Stimulated activated CD8-positive, alpha-beta memory T cell treated with anti-CD3 and anti-CD28 coated beads, Interleukin-7, amount 100 ng/mL, for 4 hours (primary cell): ENCODE measurements around the gene FBRS.
"Not testable (repeated sequence)": the region's sequence is repeated elsewhere in the genome, so short reads cannot be mapped to it uniquely, and the experiment has no call there.

Experiments
- DNase-seq, 2 donors: peaks; one replicate each; pipeline ENCODE4 v3.0.0-alpha.2; 2020; ENCODE audit warnings: low read depth in 2 of 2

FBRS gene

GRCh38 chr16:30657866-30658730, at the start of gene FBRS:
FBRS (plus strand) TSS chr16:30658431; CDS start chr16:30659519, 1,088 bp downstream.
- peak; percentile 100 for DNase-seq

DNA sequence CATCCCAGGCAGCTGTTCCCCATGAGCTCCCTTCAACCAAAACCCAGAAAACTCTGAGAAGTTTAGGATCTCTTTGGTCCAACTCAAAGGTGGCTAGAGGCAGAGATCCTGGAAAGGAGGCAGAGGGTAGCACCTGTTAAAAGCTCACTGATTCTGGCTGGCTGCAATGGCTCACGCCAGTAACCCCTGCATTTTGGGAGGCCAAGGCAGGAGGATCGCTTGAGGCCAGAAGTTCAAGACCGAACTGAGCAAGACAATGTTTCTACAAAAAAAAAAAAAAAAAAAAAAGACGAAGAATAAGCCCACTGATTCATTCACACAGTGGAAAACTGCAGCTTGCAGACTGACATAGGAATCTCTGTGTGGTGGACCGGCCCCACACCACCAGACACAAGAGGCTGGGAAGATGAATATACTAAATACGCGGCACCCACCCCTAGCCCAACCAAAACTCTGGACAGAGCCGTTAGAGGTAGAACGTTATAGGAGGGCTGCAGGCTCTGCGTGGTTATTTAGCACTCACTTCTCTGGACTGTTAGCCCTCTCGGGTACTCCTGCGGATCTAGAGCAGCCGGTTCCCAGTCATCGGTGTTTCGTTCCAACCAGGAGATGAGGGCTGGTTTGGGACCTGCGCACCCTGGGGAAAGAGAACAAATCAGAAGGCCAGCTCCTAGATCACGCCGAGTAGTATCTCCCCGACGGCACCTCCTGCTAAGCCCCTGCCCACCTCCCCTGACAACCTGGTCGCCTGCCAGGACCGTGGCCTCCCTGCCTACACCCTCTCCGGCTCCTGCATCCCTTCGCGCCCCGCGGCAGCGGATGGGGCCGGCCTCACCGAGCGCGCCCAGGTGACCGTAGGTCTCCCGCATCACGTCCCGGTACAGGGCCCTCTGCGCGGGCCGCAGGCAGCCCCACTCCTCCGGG, 49.0 kb upstream of the FBRS start:
- peak in 1 of 2 donors; percentile 22 for DNase-seq

- peak; percentile 83 to 93 for DNase-seq
Observed at GRCh38 chr16:30609926-30610839, 48.0 kb upstream of the FBRS start, which contains the start of gene ZNF689. ZNF689 (minus strand) TSS chr16:30610389; CDS start chr16:30610041, 348 bp downstream.

- peak; percentile 30 to 42 for DNase-seq
Observed at GRCh38 chr16:30615358-30616091, 42.7 kb upstream of the FBRS start.

GRCh38 chr16:30619202-30619601, 39.0 kb upstream of the FBRS start:
- no peak for DNase-seq

GRCh38 chr16:30619638-30620037, 38.6 kb upstream of the FBRS start:
- DNase-seq: no peak

DNA sequence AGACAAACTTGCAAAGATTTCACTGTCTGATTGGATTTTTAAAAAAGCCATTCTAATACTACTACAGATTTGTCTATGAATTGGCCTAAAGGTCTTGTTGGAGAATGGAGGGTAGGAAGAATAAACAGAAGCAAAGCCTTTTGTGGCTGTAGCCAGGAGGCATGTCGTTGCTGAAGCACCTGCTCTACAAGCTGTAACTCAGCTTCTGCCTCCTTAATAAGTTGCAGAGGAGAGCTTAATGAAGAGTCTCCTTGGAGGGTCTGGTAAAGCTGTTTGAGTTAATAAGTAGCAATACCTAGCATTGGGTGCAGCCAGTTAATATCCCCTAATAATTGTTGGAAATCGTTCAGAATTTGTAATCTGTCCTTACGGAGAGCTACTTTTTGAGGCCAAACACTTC, 38.1 kb upstream of the FBRS start:
- DNase-seq: no peak

DNA sequence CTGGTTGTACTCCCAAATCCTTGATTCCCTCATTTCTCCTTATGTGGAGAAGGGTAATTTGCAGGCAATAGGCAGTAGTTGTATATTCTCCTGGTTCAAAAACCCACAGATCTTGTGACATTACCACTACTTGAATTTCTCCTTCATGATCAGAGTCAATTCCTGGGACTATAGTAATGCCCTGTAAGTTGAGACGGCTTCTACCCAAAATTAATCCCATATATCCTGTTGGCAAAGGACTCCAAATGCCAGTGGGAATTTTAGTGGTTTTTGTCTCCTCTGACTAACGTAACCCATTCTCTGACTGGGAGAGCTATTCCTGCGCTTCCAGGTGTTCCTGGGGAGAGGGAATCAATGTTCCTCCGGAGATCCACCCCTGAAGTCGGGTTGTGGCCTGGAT, 36.5 kb upstream of the FBRS start:
- DNase-seq: no peak

DNA sequence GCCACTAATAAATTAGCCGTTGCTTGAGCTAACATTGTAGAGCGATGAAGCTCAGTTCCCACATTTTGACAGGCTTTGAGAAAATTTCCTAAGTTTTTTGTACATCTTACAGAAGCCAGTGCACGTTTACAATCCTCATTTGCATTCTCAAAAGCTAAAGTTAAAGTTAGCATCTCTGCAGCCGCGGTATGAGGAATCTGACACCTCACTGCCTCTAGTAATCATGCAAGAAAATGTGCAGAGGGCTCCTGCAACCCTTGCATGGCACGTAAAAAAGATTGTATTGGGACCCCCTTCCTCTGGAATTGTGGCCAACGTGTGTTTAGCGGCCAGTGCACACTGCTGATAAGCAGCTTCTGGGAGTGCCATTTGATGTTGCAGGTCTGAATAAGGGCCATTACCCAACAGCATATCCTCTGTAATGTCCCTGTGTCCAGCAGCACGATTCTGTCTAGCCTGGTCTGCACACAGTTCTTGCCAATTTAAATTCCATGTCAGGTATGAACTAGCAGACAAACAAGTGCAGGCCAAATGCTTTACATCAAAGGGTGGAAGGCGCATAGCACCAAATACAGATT, 35.7 kb upstream of the FBRS start:
- no peak for DNase-seq

GRCh38 chr16:30623536-30624283, 34.5 kb upstream of the FBRS start:
- DNase-seq: no peak

GRCh38 chr16:30626236-30626635, 32.0 kb upstream of the FBRS start:
- DNase-seq: no peak

DNA sequence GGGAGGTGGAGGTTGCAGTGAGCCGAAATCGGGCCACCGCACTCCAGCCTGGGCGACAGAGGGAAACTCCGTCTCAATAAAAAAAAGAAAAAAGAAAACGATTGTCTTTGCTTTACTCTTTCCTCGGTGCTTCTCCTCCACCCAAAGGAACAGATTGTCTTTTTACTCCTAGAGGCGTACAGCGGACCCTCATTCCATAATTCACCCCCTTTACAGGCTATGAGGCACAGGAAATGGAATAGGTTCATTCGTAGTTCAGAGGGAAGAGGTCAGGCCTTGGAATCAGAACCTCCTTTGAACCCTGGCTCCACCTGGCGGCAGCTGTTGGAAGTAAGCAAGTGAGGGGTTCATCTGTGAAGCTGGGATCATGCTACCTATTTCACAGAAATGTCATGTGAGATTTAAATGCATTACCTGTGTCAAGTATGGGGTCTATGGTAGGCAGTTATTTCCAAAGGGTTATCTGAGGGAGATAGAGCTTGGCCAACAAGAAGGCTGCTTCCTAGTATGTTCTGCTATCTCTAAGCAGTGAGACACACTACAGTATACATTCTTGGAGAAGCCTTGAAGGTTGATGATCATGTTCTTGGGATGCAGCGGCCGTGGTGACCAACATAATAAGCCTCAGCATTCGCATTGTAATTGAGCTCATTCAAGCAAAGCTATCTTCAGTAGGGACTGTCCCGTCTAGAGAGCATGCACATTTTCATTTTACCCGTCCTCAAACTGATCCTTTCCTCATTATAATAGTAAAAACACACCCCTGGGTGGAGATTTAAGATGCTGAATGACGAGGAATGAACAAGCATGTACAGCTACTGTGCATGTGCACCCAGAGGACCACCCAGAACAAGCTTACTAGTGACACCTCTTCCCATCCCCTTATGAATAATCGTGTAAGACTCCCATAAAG, 29.3 kb upstream of the FBRS start:
- peak; percentile 68 to 77 for DNase-seq

GRCh38 chr16:30632454-30632853, 25.8 kb upstream of the FBRS start:
- DNase-seq: not testable (repeated sequence)

- no peak for DNase-seq
Observed at GRCh38 chr16:30633526-30633925, 24.7 kb upstream of the FBRS start.

DNA sequence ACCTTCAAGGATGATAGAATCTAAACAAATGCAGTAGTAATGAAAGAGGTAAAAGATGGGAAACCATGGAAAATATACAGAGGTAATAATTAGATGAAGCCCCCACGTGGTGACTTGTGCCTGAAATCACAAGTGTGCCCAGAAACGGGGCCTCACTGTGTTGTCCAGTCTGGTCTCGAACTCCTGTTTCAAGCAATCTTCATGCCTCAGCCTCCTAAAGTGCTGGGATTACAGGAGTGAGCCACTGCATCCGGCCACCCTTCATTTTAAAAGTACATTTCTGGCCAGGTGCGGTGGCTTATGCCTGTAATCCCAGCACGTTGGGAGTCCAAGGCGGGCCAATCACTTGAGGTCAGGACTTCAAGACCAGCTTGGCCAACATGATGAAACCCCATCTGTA, 21.6 kb upstream of the FBRS start:
- no peak for DNase-seq

DNA sequence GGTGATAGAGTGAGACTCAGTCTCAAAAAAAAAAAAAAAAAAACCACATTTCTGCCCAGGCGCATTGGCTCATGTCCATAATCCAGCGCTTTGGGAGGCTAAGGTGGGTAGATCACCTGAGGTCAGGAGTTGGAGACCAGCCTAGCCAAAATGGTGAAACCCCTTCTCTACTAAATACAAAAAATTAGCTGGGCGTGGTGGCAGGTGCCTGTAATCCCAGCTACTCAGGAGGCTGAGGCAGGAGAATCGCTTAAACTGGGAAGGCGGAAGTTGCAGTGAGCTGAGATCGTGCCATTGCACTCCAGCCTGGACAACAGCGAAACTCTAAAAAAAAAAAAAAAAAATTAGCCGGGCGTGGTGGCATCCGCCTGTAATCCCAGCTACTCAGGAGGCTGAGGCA, 21.1 kb upstream of the FBRS start:
- DNase-seq: not testable (repeated sequence)

DNA sequence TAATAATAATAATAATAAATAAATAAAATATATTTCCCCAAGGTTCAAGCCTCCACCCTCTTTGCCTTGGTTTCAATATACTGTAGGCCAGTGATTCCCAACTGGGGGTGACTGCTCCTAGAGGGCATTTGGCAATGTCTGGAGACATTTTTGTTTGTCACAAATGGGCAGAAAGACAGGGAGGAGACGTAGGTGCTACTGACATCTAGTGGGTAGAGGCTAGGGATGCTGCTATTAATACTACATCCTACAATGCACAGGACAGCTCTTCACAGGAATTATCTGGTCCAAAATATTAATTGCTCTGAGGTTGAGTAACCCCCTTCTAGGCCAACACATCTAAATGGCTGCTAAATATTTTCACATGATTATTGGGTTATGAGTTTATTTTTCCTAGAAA, 20.3 kb upstream of the FBRS start:
- DNase-seq: no peak

DNA sequence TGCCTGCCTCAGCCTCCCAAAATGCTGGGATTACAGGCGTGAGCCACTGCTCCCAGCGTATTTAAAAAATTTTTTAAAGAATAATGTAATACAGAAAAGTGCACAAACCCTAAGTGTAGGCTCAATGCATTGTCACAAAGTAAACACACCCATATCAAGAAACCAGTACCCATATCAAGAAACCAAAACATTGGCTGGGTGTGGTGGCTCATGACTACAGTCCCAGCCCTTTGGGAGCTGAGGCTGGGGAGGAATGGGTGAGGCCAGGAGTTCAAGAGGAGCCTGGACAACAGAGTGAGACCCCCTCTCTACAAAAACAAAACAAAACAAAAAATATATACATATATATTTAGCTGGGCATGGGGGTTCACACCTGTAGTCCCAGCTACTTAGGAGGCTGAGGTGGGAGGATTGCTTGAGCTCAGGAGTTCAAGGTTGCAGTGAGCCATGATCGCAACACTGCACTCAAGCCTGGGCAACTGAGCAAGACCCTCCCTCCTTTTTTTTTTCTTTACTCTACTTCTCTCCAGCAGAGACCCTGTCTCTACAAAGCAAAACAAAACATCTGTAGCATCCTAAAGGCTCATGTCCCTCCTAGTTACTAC, 16.8 kb upstream of the FBRS start:
- no peak for DNase-seq
